SH-SY5Y (cell line): ENCODE results near the gene WDR5.

Experiments
- GATA2 ChIP-seq: IDR thresholded peaks from 2 replicates; pipeline ENCODE4 v1.6.1; 2011; ENCODE audit warnings: mild to moderate bottlenecking, low read depth, low read length
- GATA3 ChIP-seq: IDR thresholded peaks from 2 replicates; pipeline ENCODE4 v1.6.1; 2011; ENCODE audit warnings: low read depth, mild to moderate bottlenecking, low read length, moderate library complexity

- TF ChIP-seq GATA3 = no peak
- TF ChIP-seq GATA2 = no peak
Measured at GRCh38 chr9:134149380-134149779, 13.5 kb downstream of the WDR5 start.
